Retinal pigment epithelial cell (primary cell): Measurements from ENCODE around the gene DENND5A.

ENCODE experiments used
- DNase-seq: peaks from one replicate; pipeline ENCODE4 v3.0.0-alpha.2; 2010; ENCODE audit warnings: low read depth
- H3K4me3 ChIP-seq: 2 replicates; pipeline ENCODE4 v1.5.1; 2011; ENCODE audit warnings: mild to moderate bottlenecking, low read length, control low read depth, moderate library complexity
- CTCF ChIP-seq: conservative IDR thresholded peaks from 2 replicates; pipeline ENCODE4 v1.5.1; 2011; ENCODE audit warnings: low read depth, low read length, control low read depth, inconsistent platforms

The DENND5A gene

DNA sequence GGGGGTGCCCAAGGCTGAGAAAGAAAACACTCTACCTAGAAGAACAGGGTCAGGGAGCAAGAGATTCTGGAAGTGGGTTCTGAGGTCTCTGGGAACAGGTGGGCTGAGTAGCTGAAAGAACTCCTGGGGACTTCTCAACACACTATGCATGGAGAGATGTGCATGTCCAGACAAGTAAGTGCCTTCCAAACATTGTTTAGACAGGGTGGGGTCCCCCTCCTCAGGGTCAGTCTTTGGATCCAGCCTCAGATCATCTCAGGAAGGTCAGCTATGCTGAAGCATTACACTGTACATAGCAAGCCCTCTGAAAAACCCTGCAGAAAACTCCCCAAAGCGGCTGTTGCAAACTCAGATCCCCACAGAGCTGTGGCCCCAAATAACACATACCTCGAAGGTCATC is 119.9 kb downstream of the DENND5A start:
- TF ChIP-seq CTCF: no peak
- no peak overlapping the region for H3K4me3 ChIP-seq
- no peak for DNase-seq

- no peak for TF ChIP-seq CTCF
- no peak overlapping the region for H3K4me3 ChIP-seq
- DNase-seq: no peak
These were observed 120.3 kb downstream of the DENND5A start for GRCh38 chr11:9144828-9145227.

DNA sequence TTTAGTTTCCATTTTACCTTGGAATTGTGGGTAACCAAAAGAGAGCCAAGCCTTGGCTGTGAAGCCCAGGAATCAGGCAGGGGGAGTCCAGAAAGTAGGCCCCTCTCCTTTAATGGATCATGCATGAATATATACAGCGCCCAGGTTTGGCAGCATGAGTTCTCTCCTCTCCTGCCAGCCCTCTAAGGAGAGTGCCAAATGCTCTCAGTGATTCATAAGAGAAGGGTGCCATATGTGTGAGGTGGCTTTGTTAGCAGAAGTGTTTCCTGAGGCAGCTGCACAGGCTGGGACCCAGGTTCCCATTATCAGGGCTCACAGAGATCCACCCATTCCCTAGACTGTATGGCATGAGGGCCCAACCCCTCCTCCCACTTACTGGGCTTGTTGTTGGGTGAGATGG is 121.4 kb downstream of the DENND5A start:
- H3K4me3 ChIP-seq: no peak overlapping the region
- no peak for DNase-seq

DNA sequence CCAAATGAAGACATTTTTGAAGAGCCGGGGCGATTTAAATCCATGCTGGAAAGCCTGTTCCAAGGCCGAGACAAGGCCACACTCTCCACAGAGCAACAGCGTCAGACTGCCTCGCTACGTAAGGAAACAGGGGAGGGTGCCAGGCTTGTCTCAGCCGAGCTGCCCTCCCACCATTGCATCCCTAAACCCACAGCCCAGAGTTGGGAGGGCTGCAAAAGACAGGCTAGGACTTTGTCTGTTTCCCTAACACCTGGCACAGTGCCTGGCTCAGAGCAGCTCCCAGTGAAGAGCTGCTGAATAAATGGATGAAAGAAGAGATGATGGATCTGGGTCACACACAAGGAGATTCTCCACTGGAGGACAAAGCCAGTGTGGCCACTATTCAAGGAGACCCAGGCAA is 122.4 kb downstream of the DENND5A start:
- no peak for TF ChIP-seq CTCF
- no peak overlapping the region for H3K4me3 ChIP-seq
- DNase-seq: no peak

More for the DNA sequence above, 121.4 kb downstream of the DENND5A start:
- TF ChIP-seq CTCF: no peak

DNA sequence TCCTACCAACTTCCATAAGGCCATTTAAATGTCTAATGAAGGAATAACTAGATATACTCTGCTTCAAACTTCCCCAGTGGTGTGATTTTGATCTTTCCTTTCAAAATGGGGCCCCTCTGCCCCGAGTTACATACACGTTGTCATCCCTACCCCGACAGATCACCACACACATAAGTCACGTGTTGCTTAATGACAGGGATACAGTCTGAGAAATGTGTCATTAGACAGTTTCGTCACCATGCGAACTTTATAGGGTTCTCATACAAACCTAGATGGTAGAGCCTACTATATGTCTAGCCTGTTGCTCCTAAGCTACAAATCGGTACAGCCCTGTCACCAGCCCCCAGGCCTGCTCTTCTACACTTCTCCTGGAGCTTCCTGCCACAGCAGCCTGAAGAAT is 124.0 kb downstream of the DENND5A start:
- TF ChIP-seq CTCF: no peak
- H3K4me3 ChIP-seq: no peak overlapping the region
- DNase-seq: no peak

DNA sequence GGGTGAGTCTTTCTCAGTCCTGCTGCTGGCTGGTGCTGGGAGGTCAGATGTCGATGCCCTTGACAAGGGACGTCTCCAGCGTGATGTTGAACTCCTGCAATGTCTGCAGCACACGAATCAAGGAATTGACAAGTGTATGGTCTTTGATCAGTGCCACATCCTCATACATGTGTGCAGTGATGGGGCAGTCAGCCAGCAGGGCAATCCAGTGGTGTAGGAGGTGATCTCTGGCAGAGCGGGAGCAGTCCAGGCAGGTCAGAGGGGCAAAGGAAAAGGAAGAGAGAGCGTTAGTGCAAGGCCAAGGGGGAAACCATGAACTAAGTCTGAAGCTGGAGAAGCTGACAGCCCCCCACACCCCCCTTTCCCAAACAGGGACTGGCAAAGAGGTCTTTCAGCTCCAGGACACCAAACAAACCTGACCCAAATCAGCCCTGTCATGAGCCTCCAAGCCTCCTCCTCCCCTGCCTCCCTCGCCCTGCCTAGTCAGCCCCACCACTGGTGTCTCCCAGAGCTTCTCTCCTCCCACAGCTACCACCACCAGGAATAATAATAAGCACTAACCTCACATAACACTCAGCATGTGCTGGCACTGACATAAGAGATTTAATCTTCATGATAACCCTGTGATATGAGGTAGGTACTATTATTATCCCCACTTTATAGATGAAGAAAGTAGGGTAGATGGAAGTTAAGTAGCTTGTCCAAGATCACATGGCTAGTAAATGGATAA is 125.4 kb downstream of the DENND5A start:
- no peak overlapping the region for H3K4me3 ChIP-seq

More for the DNA sequence above, 125.4 kb downstream of the DENND5A start:
- no peak for TF ChIP-seq CTCF
- DNase-seq: no peak
